CD4-positive, alpha-beta T cell treated with Interleukin-10 for 1 hour (primary cell): ENCODE measurements around the gene NOX4.
"Not testable (repeated sequence)": the region's sequence is repeated elsewhere in the genome, so short reads cannot be mapped to it uniquely, and the experiment has no call there.

Source experiments
- DNase-seq: peaks from one replicate; pipeline ENCODE4 v3.0.0-alpha.2; 2020

The NOX4 gene

GRCh38 chr11:89293965-89294679, 197.1 kb downstream of the NOX4 start:
- DNase-seq: no peak

DNA sequence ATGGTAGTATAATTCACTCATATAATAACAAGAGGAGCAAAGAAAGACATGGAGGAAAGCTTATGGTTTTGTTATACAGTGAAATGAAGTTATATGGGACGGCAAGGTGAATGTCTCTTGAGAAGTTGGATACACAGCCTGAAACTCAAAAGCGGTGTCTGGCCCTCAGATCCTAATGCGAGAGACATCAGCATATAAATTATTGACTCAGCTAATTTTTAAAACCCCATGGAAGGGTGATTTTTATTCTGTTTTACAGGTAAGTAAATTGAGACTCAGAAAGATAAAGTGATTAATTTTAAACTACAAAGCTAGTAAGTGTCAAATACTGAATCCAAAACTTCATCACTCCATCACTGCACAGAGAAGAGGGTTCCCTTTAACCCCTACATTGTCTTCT, 203.2 kb downstream of the NOX4 start:
- not testable (repeated sequence) for DNase-seq

DNA sequence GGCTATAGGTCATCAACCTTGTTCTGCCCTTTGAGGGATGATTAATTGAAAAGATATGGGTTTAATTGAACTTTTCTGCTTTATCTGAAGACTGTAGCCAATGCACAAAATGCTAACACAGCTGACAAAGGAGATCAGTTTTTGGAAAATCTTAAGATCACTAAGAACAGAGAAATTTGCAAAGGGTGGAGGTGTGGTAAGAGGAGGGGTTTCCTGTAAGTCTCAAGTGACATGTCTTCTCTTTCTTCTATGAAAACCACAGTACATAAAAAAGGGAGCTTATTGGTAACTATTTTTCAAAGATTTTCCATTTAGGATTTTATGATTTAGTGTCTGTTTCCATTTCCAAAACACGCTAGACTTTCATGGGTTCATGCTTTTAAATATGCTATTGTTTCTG, 204.6 kb downstream of the NOX4 start:
- DNase-seq: not testable (repeated sequence)

DNA sequence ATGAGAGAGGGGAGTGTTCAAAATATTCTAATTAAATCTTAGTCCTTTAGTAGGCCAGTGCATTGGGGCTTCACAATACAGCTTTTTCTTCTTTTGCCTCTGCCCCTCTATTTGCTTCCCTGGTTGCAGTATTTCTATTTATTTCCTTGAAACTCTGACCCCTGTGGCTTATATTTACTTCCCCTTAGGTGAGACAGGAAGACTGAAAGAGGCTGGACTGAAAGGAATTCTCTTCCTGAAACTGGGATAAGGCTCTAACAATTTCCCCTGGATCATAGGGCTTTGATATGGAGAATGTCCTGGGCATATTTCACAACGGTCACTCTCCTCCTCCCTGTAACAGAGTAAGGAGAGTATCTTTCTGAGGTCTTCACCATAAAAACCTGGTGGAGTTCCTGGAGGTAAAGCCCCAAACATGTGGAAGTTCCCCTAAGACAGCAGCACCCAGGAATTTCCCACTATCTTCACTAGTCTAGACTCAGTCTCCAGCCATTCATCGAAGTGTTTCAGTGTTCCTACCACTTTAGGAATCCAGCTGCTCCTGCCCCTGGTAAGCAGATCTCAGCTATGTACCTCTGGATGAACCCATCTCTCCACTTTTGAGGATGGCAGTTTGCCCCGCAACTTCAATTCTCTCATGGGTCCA, 210.0 kb downstream of the NOX4 start:
- DNase-seq: not testable (repeated sequence)

- DNase-seq: no peak
Measured at GRCh38 chr11:89279176-89279575, 212.0 kb downstream of the NOX4 start.

GRCh38 chr11:89275966-89276365, 215.2 kb downstream of the NOX4 start:
- DNase-seq: no peak
